IMR-90 (cell line): ENCODE measurements around the gene KCNMB2. TPM values are rescaled to one million over a fixed set of nuclear protein-coding genes. Genes with fewer than 3 reads are reported as not detected.

Experiments
- ATAC-seq: fragments of 200-7000 bp; cut with Tn5 transposase; 2 replicates; pipeline ENCODE4 v1.9.1; 2020; ENCODE audit warnings: low read depth, mild to moderate bottlenecking, moderate library complexity
- BruUV-seq: library from RNA; stranded (reverse); fragments of 400-500 nt; replicated peaks from 2 replicates; lab custom pipeline; 2021; lab: Mats Ljungman, UMichigan
- CTCF ChIA-PET: fragments of 300-600 bp; formaldehyde crosslinking; extraction: SDS; loops from one replicate; lab custom pipeline; 2021; ENCODE audit warnings: antibody characterized with exemption; lab: Yijun Ruan, JAX
- POLR2A ChIA-PET: fragments of 300-600 bp; sonication (Branson Sonifier 250); formaldehyde crosslinking; loops from one replicate; lab custom pipeline; 2022; ENCODE audit warnings: antibody characterized with exemption; ENCODE audit not compliant: unreplicated experiment; lab: Charles Lee
- DNase-seq: peaks from one replicate; pipeline ENCODE4 v3.0.0; 2013
- H2AFZ ChIP-seq: replicated peaks from 2 replicates; pipeline ENCODE3; 2013; ENCODE audit warnings: low read length, mild to moderate bottlenecking; ENCODE audit not compliant: poor library complexity
- H2AK5ac ChIP-seq: 2 replicates; pipeline ENCODE4 v1.6.1; 2013; ENCODE audit warnings: low read depth, low read length, inconsistent platforms
- H2AK9ac ChIP-seq: replicated peaks from 2 replicates; pipeline ENCODE3; 2013; ENCODE audit warnings: mild to moderate bottlenecking, low read depth, low read length, moderate library complexity; ENCODE audit not compliant: poor library complexity
- H2BK120ac ChIP-seq: 2 replicates; pipeline ENCODE4 v1.6.1; 2013; ENCODE audit warnings: low read depth, low read length, inconsistent platforms
- H2BK15ac ChIP-seq: 3 replicates; pipeline ENCODE4 v1.6.1; 2013; ENCODE audit warnings: low read depth, low read length, inconsistent platforms
- H2BK20ac ChIP-seq: 2 replicates; pipeline ENCODE4 v1.6.1; 2013; ENCODE audit warnings: low read depth, mild to moderate bottlenecking, inconsistent platforms, low read length, moderate library complexity
- H2BK5ac ChIP-seq: 2 replicates; pipeline ENCODE4 v1.6.1; 2013; ENCODE audit warnings: mild to moderate bottlenecking, low read depth, low read length, inconsistent platforms; ENCODE audit not compliant: poor library complexity, severe bottlenecking
- H3K14ac ChIP-seq: replicated peaks from 2 replicates; pipeline ENCODE4 v1.6.1; 2013; ENCODE audit warnings: low read depth, low read length, inconsistent platforms
- H3K18ac ChIP-seq: 2 replicates; pipeline ENCODE4 v1.6.1; 2013; ENCODE audit warnings: low read depth, low read length, control low read depth
- H3K23ac ChIP-seq: 2 replicates; pipeline ENCODE4 v1.6.1; 2013; ENCODE audit warnings: low read depth, low read length, inconsistent platforms
- H3K27ac ChIP-seq: 2 replicates; pipeline ENCODE4 v1.5.1; 2013; ENCODE audit warnings: mild to moderate bottlenecking, control low read depth, low read length; ENCODE audit not compliant: insufficient read depth
- H3K27me3 ChIP-seq: 2 replicates; pipeline ENCODE4 v1.6.1; 2013; ENCODE audit warnings: low read length; ENCODE audit not compliant: control insufficient read depth, insufficient read depth
- H3K36me3 ChIP-seq: 2 replicates; pipeline ENCODE4 v1.6.1; 2013; ENCODE audit warnings: low read length, mixed read lengths; ENCODE audit not compliant: control insufficient read depth, insufficient read depth
- H3K4ac ChIP-seq: 2 replicates; pipeline ENCODE4 v1.6.1; 2013; ENCODE audit warnings: low read depth, low read length, inconsistent platforms
- H3K4me1 ChIP-seq: 2 replicates; pipeline ENCODE4 v1.6.1; 2013; ENCODE audit warnings: low read length, mixed read lengths; ENCODE audit not compliant: control insufficient read depth, insufficient read depth
- H3K4me2 ChIP-seq: 2 replicates; pipeline ENCODE4 v1.6.1; 2013; ENCODE audit warnings: low read depth, mild to moderate bottlenecking, control low read depth, low read length, moderate library complexity
- H3K4me3 ChIP-seq: 2 replicates; pipeline ENCODE4 v1.5.1; 2013; ENCODE audit warnings: low read depth, mild to moderate bottlenecking, control low read depth, low read length, moderate library complexity; ENCODE audit not compliant: insufficient read depth
- H3K56ac ChIP-seq: 2 replicates; pipeline ENCODE4 v1.6.1; 2013; ENCODE audit warnings: low read length, inconsistent platforms; ENCODE audit not compliant: insufficient read depth; ENCODE audit errors: extremely low read depth
- H3K79me1 ChIP-seq, 2 experiments: 2 replicates each; pipeline ENCODE4 v1.6.1; 2013; ENCODE audit warnings: low read length in 2 of 2, inconsistent platforms in 1 of 2, low read depth in 1 of 2
- H3K9ac ChIP-seq: 2 replicates; pipeline ENCODE4 v1.6.1; 2013; ENCODE audit warnings: low read depth, low read length, control low read depth
- H3K9me1 ChIP-seq: 2 replicates; pipeline ENCODE4 v1.6.1; 2013; ENCODE audit warnings: low read length, inconsistent platforms; ENCODE audit not compliant: insufficient read depth
- H3K9me3 ChIP-seq: 2 replicates; pipeline ENCODE4 v1.6.1; 2013; ENCODE audit warnings: low read length; ENCODE audit not compliant: control insufficient read depth, insufficient read depth
- H4K20me1 ChIP-seq: 2 replicates; pipeline ENCODE4 v1.6.1; 2013; ENCODE audit warnings: low read length, inconsistent platforms; ENCODE audit not compliant: insufficient read depth
- H4K5ac ChIP-seq: 2 replicates; pipeline ENCODE4 v1.6.1; 2013; ENCODE audit warnings: mild to moderate bottlenecking, low read depth, low read length, control low read depth
- H4K8ac ChIP-seq, 2 experiments: 2 replicates each; pipeline ENCODE4 v1.6.1; 2013; ENCODE audit warnings: low read depth in 2 of 2, low read length in 2 of 2, control low read depth in 1 of 2, inconsistent platforms in 1 of 2
- H4K91ac ChIP-seq: 2 replicates; pipeline ENCODE4 v1.6.1; 2013; ENCODE audit warnings: low read depth, low read length, inconsistent platforms; ENCODE audit not compliant: insufficient read depth
- BHLHE40 ChIP-seq: fragments of 150-350 bp; IDR thresholded peaks from 2 replicates; pipeline ENCODE4 v1.6.1; 2016; ENCODE audit warnings: mild to moderate bottlenecking, low read depth, low read length
- CEBPB ChIP-seq: IDR thresholded peaks from 2 replicates; pipeline ENCODE4 v1.6.1; 2012; ENCODE audit warnings: low read depth, low read length, improper control_type of control experiment
- CHD1 ChIP-seq: IDR thresholded peaks from 2 replicates; pipeline ENCODE4 v1.6.1; 2012; ENCODE audit warnings: low read depth, low read length, improper control_type of control experiment
- CTCF ChIP-seq: conservative IDR thresholded peaks from 2 replicates; pipeline ENCODE4 v1.5.1; 2012; ENCODE audit warnings: mild to moderate bottlenecking, low read depth, low read length, improper control_type of control experiment
- ELK1 ChIP-seq: fragments of 150-350 bp; IDR thresholded peaks from 2 replicates; pipeline ENCODE4 v1.6.1; 2016; ENCODE audit warnings: low read depth, mild to moderate bottlenecking, low read length, moderate library complexity, borderline replicate concordance
- FOS ChIP-seq: fragments of 150-350 bp; IDR thresholded peaks from 2 replicates; pipeline ENCODE4 v1.6.1; 2016; ENCODE audit warnings: low read depth, low read length
- MAFK ChIP-seq: IDR thresholded peaks from 2 replicates; pipeline ENCODE4 v1.6.1; 2012; ENCODE audit warnings: low read depth, low read length, improper control_type of control experiment
- MAZ ChIP-seq: IDR thresholded peaks from 2 replicates; pipeline ENCODE4 v1.6.1; 2012; ENCODE audit warnings: low read depth, mild to moderate bottlenecking, low read length, improper control_type of control experiment, moderate library complexity, borderline replicate concordance
- MXI1 ChIP-seq: IDR thresholded peaks from 2 replicates; pipeline ENCODE4 v1.6.1; 2012; ENCODE audit warnings: low read depth, mild to moderate bottlenecking, low read length, moderate library complexity, borderline replicate concordance
- NFE2L2 ChIP-seq: fragments of 150-350 bp; IDR thresholded peaks from 2 replicates; pipeline ENCODE4 v1.6.1; 2016; ENCODE audit warnings: low read depth, mild to moderate bottlenecking, low read length
- POLR2A ChIP-seq: IDR thresholded peaks from 2 replicates; pipeline ENCODE4 v1.6.1; 2012; ENCODE audit warnings: mild to moderate bottlenecking, low read depth, low read length
- RAD21 ChIP-seq: IDR thresholded peaks from 2 replicates; pipeline ENCODE4 v1.6.1; 2012; ENCODE audit warnings: low read length, improper control_type of control experiment
- RFX5 ChIP-seq: IDR thresholded peaks from 2 replicates; pipeline ENCODE4 v1.8.0; 2012; ENCODE audit warnings: low read depth, mild to moderate bottlenecking, low read length, moderate library complexity
- SMC3 ChIP-seq: fragments of 150-350 bp; IDR thresholded peaks from 2 replicates; pipeline ENCODE4 v1.6.1; 2016; ENCODE audit warnings: low read depth, mild to moderate bottlenecking, antibody characterized with exemption, low read length, moderate library complexity
- WGBS, 2 experiments: methylation state at CpG; one replicate each; pipeline versions ENCODE4 v1.1.5 to v1.1.7; 2013; ENCODE audit warnings: missing lambda C conversion rate in 2 of 2; ENCODE audit not compliant: insufficient read length in 1 of 2; ENCODE audit errors: extremely low coverage in 2 of 2; 5-methylcytosine and 5-hydroxymethylcytosine counted together
- dilution Hi-C: fragments of 300-500 bp; cut with HindIII; formaldehyde crosslinking; loops from one replicate; pipeline ENCODE4 v1.14.3; 2018; ENCODE audit warnings: low sequenced_read_pairs; ENCODE audit not compliant: unreplicated experiment
- in situ Hi-C: fragments of 300-500 bp; cut with MboI; formaldehyde crosslinking; loops from 3 replicates; pipeline ENCODE4 v1.14.3; 2019; ENCODE audit warnings: low sequenced_read_pairs, inconsistent platforms, mixed read lengths
- intact Hi-C: fragments of 100-400 bp; cut with micrococcal nuclease; formaldehyde crosslinking; loops from 2 replicates; pipeline ENCODE4 v1.10.0; 2022
- polyA plus RNA-seq, 3 experiments: library from polyadenylated mRNA; depleted of rRNA; stranded (reverse); fragments of >200 nt; gene quantifications; 2 replicates each; pipeline ENCODE4 v1.2.3, GENCODE V29; 2012; ENCODE audit warnings: low replicate concordance in 1 of 3
- total RNA-seq: library from RNA; depleted of rRNA; stranded (reverse); fragments of >200 nt; gene quantifications from 2 replicates; pipeline ENCODE4 v1.2.3, GENCODE V29; 2012

KCNMB2 gene
- total and polyA plus RNA-seq, 2 of the 4 experiments (the other 2 are of a cell fraction), result not detected

GRCh38 chr3:178568155-178568731, 32.0 kb downstream of the KCNMB2 start:
- Histone ChIP-seq H3K79me1 (no peaks in the 10 kb centered on the region), H4K20me1 (no peaks in the 10 kb centered on the region), H3K23ac (no peak overlapping the region), H3K36me3 (no peaks in the 10 kb centered on the region), H3K4me1 (no peaks in the 10 kb centered on the region), H3K9me1 (no peaks in the 10 kb centered on the region), H3K27me3 (no peaks in the 10 kb centered on the region), H4K8ac (no peak overlapping the region), H2BK5ac (no peak overlapping the region), H3K27ac (no peak overlapping the region), H2BK20ac (no peak overlapping the region), H3K9me3 (no peaks in the 10 kb centered on the region), H3K18ac (no peak overlapping the region), H4K91ac (no peak overlapping the region), H2AK5ac (no peak overlapping the region), H4K5ac (no peak overlapping the region), H3K4me2 (no peak overlapping the region), H3K9ac (no peak overlapping the region), H3K56ac (no peak overlapping the region), H2AFZ (no peak overlapping the region), H2BK120ac (no peak overlapping the region), H3K4ac (no peak overlapping the region), H3K4me3 (no peak overlapping the region), H2BK15ac (no peak overlapping the region), H2AK9ac (no peak overlapping the region), H3K14ac (no peak overlapping the region)
- ChIA-PET CTCF (no interaction called here), POLR2A (no interaction called here)
- no peak for DNase-seq
- no peak for TF ChIP-seq POLR2A
- TF ChIP-seq RFX5, result no peak
- TF ChIP-seq MAZ, result no peak
- no peak for TF ChIP-seq MXI1
- no peak for TF ChIP-seq BHLHE40
- TF ChIP-seq ELK1, result no peak
- TF ChIP-seq RAD21, result no peak
- TF ChIP-seq CEBPB, result no peak
- TF ChIP-seq MAFK, result no peak
- TF ChIP-seq CHD1, result no peak
- no peak for TF ChIP-seq CTCF
- no peak for TF ChIP-seq NFE2L2
- TF ChIP-seq SMC3, result no peak
- no peak for TF ChIP-seq FOS
- intact Hi-C loops (no loop called here), dilution Hi-C loops (no loop called here), in situ Hi-C loops (no loop called here)
- WGBS, 2 experiments, result no CpG with 5 or more reads among the region's 2 CpGs
- no peak for ATAC-seq
- BruUV-seq, result no TSS peak
